Keratinocyte (primary cell): ENCODE results near the gene UNK. TPM values are rescaled to one million over a fixed set of nuclear protein-coding genes. Genes with fewer than 3 reads are reported as not detected.

Experiments used
- DNase-seq: peaks from one replicate; pipeline ENCODE4 v3.0.0-alpha.2; 2011; ENCODE audit warnings: low read depth, missing footprints, low spot score
- FAIRE-seq: peaks from 2 replicates; lab custom pipeline; 2011; peaks lifted over from hg19 to GRCh38; lab: Jason Lieb, UNC
- H2AFZ ChIP-seq: 2 replicates; pipeline ENCODE4 v1.6.0; 2012; ENCODE audit warnings: low read length, control low read depth, inconsistent platforms; ENCODE audit not compliant: control insufficient read depth
- H3K27ac ChIP-seq: 2 replicates; pipeline ENCODE4 v1.5.1; 2011; ENCODE audit warnings: low read length; ENCODE audit not compliant: control insufficient read depth, insufficient read depth
- H3K27me3 ChIP-seq: 3 replicates; pipeline ENCODE4 v1.6.0; 2011; ENCODE audit warnings: low read length; ENCODE audit not compliant: control insufficient read depth, insufficient read depth; ENCODE audit errors: extremely low read depth
- H3K36me3 ChIP-seq, 2 experiments: 2 replicates in 1 of 2; 3 replicates in 1 of 2; pipeline ENCODE4 v1.5.1; 2011; ENCODE audit warnings: low read length in 2 of 2, mild to moderate bottlenecking in 1 of 2; ENCODE audit not compliant: control insufficient read depth in 2 of 2, insufficient read depth in 2 of 2; ENCODE audit errors: extremely low read depth in 1 of 2
- H3K4me1 ChIP-seq: 3 replicates; pipeline ENCODE4 v1.5.1; 2011; ENCODE audit warnings: low read length; ENCODE audit not compliant: control insufficient read depth, insufficient read depth; ENCODE audit errors: extremely low read depth
- H3K4me2 ChIP-seq: 3 replicates; pipeline ENCODE4 v1.6.0; 2011; ENCODE audit warnings: low read depth, low read length; ENCODE audit not compliant: control insufficient read depth, insufficient read depth; ENCODE audit errors: extremely low read depth
- H3K4me3 ChIP-seq, 3 experiments: fragments of 200-600 bp in 1 of 3; sonication (generic) in 1 of 3; 2 replicates in 2 of 3; 3 replicates in 1 of 3; pipeline ENCODE4 v1.5.1; 2011 to 2016; ENCODE audit warnings: low read length in 3 of 3, mild to moderate bottlenecking in 3 of 3, control low read depth in 2 of 3, inconsistent platforms in 1 of 3, low read depth in 1 of 3, mixed read lengths in 1 of 3, mixed run types in 1 of 3, moderate library complexity in 1 of 3; ENCODE audit not compliant: control insufficient read depth in 2 of 3, insufficient read depth in 2 of 3; ENCODE audit errors: extremely low read depth in 1 of 3
- H3K79me2 ChIP-seq: 2 replicates; pipeline ENCODE4 v1.6.0; 2012; ENCODE audit warnings: low read length; ENCODE audit not compliant: control insufficient read depth, insufficient read depth
- H3K9ac ChIP-seq: 3 replicates; pipeline ENCODE4 v1.6.0; 2011; ENCODE audit warnings: low read length; ENCODE audit not compliant: control insufficient read depth, insufficient read depth; ENCODE audit errors: extremely low read depth
- H3K9me1 ChIP-seq: 3 replicates; pipeline ENCODE4 v1.6.0; 2011; ENCODE audit warnings: low read length; ENCODE audit not compliant: control insufficient read depth, insufficient read depth; ENCODE audit errors: extremely low read depth
- H3K9me3 ChIP-seq: 2 replicates; pipeline ENCODE4 v1.5.1; 2012; ENCODE audit warnings: low read depth, low read length; ENCODE audit not compliant: control insufficient read depth
- H4K20me1 ChIP-seq: 3 replicates; pipeline ENCODE4 v1.6.0; 2011; ENCODE audit warnings: low read length; ENCODE audit not compliant: control insufficient read depth, insufficient read depth; ENCODE audit errors: extremely low read depth
- EZH2 ChIP-seq: IDR thresholded peaks from one replicate; pipeline ENCODE4 v1.6.1; 2012; ENCODE audit warnings: inconsistent platforms, mild to moderate bottlenecking, low read length, moderate library complexity
- dilution Hi-C: fragments of 300-500 bp; cut with MboI; formaldehyde crosslinking; loops from one replicate; pipeline ENCODE4 v1.7.0; 2020; ENCODE audit warnings: low sequenced_read_pairs; ENCODE audit not compliant: extremely low pct_ligation_motif_present
- polyA plus RNA-seq, 5 experiments: library from polyadenylated mRNA; depleted of rRNA in 3 of 5; stranded (reverse) in 3 of 5; stranded (forward) in 1 of 5; unstranded in 1 of 5; fragments of >200 nt; gene quantifications; 1 replicate in 1 of 5; 2 replicates in 3 of 5; 3 replicates in 1 of 5; pipeline versions ENCODE4 v1.2.1 to v1.2.3, GENCODE V29; 2011 to 2012; ENCODE audit warnings: missing spikeins in 2 of 5, low read depth in 1 of 5, low replicate concordance in 1 of 5
- TF ChIP-seq, protein P1 (sequence below), 3 experiments: IDR thresholded peaks in 1 of 3; conservative IDR thresholded peaks in 1 of 3; optimal IDR thresholded peaks in 1 of 3; 2 replicates in 2 of 3; 3 replicates in 1 of 3; pipeline versions ENCODE3 to v1.5.1; 2011; ENCODE audit warnings: low read length in 3 of 3, mild to moderate bottlenecking in 3 of 3, moderate library complexity in 2 of 3, control low read depth in 1 of 3, inconsistent platforms in 1 of 3; ENCODE audit not compliant: insufficient read depth in 2 of 3; ENCODE audit errors: extremely low read depth in 1 of 3

The UNK gene
- polyA plus RNA-seq, 1 donor (not counting 4 experiments of a cell fraction or from before 2014, with no cell fraction given), result 13.0 TPM

DNA sequence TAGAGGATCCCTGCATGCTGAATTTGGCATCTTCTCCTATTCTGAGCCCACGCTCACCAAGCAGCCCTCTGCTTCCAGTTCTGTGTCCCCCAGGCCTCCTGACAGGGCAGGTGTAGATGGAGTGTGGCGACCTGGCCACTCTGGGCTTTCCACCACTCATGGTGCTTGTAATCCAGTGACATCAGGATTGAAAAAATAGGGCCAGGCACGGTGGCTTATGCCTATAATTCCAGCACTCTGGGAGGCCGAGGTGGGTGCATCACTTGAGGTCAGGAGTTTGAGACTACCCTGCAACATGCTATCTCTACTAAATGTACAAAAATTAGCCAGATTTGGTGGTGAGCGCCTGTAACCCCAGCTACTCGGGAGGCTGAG is 29.4 kb downstream of the UNK start:
- Histone ChIP-seq H3K36me3 (peaks cover 8 to 16% of the 10 kb centered on the region in 2 experiments), H3K4me3 (no peak overlapping the region), H3K4me1 (peaks cover 26% of the 10 kb centered on the region), H3K9me3 (no peaks in the 10 kb centered on the region), H3K9ac (no peak overlapping the region), H3K4me2 (no peak overlapping the region), H3K27ac (no peak overlapping the region), H2AFZ (no peak overlapping the region), H3K79me2 (no peaks in the 10 kb centered on the region), H3K27me3 (no peaks in the 10 kb centered on the region), H4K20me1 (no peaks in the 10 kb centered on the region), H3K9me1 (peaks cover 5% of the 10 kb centered on the region)
- dilution Hi-C loops, result no loop called here
- FAIRE-seq (no peak), DNase-seq (no peak)
- TF ChIP-seq EZH2, result no peak
- TF ChIP-seq, protein P1, sequence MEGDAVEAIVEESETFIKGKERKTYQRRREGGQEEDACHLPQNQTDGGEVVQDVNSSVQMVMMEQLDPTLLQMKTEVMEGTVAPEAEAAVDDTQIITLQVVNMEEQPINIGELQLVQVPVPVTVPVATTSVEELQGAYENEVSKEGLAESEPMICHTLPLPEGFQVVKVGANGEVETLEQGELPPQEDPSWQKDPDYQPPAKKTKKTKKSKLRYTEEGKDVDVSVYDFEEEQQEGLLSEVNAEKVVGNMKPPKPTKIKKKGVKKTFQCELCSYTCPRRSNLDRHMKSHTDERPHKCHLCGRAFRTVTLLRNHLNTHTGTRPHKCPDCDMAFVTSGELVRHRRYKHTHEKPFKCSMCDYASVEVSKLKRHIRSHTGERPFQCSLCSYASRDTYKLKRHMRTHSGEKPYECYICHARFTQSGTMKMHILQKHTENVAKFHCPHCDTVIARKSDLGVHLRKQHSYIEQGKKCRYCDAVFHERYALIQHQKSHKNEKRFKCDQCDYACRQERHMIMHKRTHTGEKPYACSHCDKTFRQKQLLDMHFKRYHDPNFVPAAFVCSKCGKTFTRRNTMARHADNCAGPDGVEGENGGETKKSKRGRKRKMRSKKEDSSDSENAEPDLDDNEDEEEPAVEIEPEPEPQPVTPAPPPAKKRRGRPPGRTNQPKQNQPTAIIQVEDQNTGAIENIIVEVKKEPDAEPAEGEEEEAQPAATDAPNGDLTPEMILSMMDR (optimal IDR thresholded peaks at IDR 0.05 in 1 of 3, IDR thresholded peaks at IDR 0.05 in 1 of 3, conservative IDR thresholded peaks at IDR 0.05 in 1 of 3; ENCODE audit: extremely low read depth in 1 of 3, insufficient read depth in 2 of 3, low read length in 3 of 3), result no peak

DNA sequence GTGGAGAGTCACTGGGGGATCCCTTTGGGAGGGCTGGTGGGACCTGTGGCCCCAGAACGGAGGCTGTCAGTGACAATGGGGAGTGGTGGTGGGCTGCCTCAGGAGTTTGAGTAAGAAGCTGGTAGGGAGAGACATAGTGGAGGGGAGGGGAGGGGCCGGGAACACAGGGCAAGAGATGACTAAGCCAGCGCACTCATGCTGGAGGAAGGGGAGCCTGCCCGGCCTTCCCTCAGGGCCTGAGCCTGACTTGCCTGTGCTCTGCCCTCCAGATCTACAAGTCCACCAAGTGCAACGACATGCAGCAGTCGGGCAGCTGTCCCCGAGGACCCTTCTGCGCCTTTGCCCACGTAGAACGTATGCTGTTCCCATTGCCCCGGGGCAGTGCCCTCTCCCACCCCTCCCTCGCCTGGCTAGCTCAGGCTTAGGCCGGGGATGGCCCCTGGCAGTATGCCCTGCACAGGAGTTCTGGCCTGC is 30.3 kb downstream of the UNK start:
- H3K36me3 ChIP-seq, result peaks cover 8 to 16% of the 10 kb centered on the region in 2 experiments
- peak overlapping the region; percentile 70 for H3K27ac ChIP-seq
- no peaks in the 10 kb centered on the region for H4K20me1 ChIP-seq
- H2AFZ ChIP-seq, result peak overlapping the region; percentile 34
- peaks cover 2% of the 10 kb centered on the region for H3K9me1 ChIP-seq
- dilution Hi-C loops, result no loop called here
- no peak overlapping the region for H3K4me3 ChIP-seq
- H3K9me3 ChIP-seq, result no peaks in the 10 kb centered on the region
- H3K4me1 ChIP-seq, result peaks cover 25% of the 10 kb centered on the region
- peak overlapping the region; percentile 35 for H3K4me2 ChIP-seq
- no peaks in the 10 kb centered on the region for H3K79me2 ChIP-seq
- DNase-seq (peak; percentile 63), FAIRE-seq (peak; percentile 85)
- no peak for TF ChIP-seq EZH2
- TF ChIP-seq, protein P1 (optimal IDR thresholded peaks at IDR 0.05 in 1 of 3, IDR thresholded peaks at IDR 0.05 in 1 of 3, conservative IDR thresholded peaks at IDR 0.05 in 1 of 3; ENCODE audit: extremely low read depth in 1 of 3, insufficient read depth in 2 of 3, low read length in 3 of 3), result no peak
- H3K9ac ChIP-seq, result peak overlapping the region; percentile 34
- H3K27me3 ChIP-seq, result no peaks in the 10 kb centered on the region
